Lower leg skin (tissue), 3 donors: ENCODE results near the gene RBM42.

Source experiments
- CTCF ChIP-seq, 3 donors: fragments of 450-650 bp; IDR thresholded peaks; one replicate each; pipeline ENCODE4 v1.5.1; 2016; ENCODE audit warnings: antibody characterized with exemption in 3 of 3, mild to moderate bottlenecking in 3 of 3, moderate library complexity in 2 of 3
- POLR2A ChIP-seq, 2 donors: fragments of 450-650 bp; IDR thresholded peaks; one replicate each; pipeline ENCODE4 v1.6.1; 2016 to 2017; ENCODE audit warnings: antibody characterized with exemption in 2 of 2, mild to moderate bottlenecking in 1 of 2, moderate library complexity in 1 of 2

- TF ChIP-seq CTCF (IDR thresholded peaks at IDR 0.05) (no peak), POLR2A (IDR thresholded peaks at IDR 0.05) (no peak)
These were observed 8.3 kb downstream of the RBM42 start for GRCh38 chr19:35637165-35637564.
